NCI-H524 treated with DMSO at 0.1 percent for 48 hours (cell line): Measurements from ENCODE around the gene P2RX6.
"Not testable (repeated sequence)": the region's sequence is repeated elsewhere in the genome, so short reads cannot be mapped to it uniquely, and the experiment has no call there.

Source experiments
- DNase-seq: peaks from one replicate; lab custom pipeline; 2025; lab: John Stamatoyannopoulos, UW

P2RX6 gene

DNA sequence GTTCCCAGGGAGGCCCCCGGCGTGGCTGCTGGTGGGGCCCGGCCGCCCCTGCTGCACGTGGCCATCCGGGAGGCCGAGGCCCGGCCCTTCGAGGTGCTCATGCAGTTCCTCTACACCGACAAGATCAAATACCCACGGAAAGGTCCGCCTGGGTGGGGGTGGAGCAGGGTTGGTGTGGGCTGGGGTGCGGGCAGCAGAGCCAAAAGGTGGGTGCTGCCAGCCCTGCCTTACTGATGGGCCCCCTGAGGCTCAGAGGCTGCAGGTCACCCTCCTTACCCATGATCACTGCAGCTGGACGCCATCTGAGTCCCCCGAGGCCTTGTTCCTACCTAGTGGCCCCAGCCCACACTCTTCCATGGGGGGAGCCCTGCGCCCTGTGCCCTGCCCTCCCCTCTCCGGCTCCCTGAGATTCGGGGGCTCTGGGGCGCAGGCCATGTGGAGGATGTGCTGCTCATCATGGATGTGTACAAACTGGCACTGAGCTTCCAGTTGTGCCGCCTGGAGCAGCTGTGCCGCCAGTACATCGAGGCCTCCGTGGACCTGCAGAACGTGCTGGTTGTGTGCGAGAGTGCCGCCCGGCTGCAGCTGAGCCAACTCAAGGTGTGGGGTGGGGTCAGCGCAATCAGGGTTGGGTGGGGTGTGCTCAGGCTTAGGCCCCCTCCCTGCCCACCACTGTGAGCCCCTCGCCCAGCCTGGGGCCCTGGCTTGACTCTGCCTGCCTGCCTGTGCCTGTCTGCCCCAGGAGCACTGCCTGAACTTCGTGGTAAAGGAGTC is 20.6 kb upstream of the P2RX6 start:
- no peak for DNase-seq

DNA sequence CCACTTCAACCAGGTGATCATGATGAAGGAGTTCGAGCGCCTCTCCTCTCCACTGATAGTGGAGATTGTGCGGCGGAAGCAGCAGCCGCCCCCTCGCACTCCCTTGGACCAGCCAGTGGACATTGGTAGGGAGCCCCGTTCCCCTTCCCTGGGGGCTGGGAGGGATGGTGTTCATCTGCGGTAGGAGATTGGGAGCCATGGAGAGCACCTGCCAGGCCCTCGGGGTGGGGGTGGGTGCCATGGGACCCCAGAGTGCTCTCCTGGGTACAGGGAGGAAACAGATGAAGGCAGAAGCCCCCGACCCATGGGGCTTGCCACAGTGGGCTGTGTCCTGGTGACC is 20.1 kb upstream of the P2RX6 start:
- DNase-seq, result no peak

DNA sequence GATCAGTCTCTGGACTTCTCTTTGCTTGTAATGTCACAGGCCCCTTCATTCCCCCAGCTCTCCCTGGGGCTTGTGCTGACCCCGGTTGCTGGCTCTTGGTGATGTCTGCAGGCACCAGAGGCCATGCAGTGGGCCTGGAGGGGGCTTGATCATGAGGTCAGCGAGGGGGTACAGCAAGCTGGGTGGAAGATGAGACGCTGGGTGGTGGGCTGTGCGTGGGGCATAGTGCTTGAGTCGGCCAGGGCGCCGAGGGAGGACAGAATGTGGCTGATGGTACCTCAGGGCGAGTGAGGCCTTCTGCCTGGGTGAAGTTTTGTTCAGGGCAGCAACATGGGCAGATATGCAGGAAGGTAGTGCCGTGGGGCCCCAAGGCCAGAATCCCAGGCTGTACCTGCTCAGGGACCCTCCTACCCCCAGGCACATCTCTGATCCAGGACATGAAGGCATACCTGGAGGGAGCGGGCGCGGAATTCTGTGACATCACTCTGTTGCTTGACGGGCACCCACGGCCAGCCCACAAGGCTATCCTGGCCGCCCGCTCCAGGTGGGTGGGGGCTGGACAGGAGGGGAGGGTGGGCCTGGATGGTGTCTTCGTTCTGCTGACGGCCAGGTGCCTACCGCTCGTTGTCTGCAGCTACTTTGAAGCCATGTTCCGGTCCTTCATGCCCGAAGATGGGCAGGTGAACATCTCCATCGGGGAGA is 19.5 kb upstream of the P2RX6 start:
- DNase-seq, result no peak

DNA sequence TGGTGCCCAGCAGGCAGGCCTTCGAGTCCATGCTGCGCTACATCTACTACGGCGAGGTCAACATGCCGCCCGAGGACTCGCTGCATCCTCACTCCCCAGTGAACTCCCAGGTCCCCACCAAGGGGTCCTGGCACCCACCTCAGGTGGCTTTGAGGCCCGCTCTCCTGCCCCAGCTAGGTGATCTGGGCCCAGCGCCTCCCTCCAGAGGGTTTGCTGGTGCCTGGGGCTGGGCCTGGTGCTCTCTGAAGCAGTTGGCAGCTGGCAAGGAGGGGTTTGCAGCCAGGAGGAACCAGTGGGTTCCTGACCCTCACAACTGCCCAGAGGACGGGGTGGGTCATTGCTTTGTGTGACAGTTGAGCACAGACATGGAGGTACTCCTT is 18.9 kb upstream of the P2RX6 start:
- no peak for DNase-seq

DNA sequence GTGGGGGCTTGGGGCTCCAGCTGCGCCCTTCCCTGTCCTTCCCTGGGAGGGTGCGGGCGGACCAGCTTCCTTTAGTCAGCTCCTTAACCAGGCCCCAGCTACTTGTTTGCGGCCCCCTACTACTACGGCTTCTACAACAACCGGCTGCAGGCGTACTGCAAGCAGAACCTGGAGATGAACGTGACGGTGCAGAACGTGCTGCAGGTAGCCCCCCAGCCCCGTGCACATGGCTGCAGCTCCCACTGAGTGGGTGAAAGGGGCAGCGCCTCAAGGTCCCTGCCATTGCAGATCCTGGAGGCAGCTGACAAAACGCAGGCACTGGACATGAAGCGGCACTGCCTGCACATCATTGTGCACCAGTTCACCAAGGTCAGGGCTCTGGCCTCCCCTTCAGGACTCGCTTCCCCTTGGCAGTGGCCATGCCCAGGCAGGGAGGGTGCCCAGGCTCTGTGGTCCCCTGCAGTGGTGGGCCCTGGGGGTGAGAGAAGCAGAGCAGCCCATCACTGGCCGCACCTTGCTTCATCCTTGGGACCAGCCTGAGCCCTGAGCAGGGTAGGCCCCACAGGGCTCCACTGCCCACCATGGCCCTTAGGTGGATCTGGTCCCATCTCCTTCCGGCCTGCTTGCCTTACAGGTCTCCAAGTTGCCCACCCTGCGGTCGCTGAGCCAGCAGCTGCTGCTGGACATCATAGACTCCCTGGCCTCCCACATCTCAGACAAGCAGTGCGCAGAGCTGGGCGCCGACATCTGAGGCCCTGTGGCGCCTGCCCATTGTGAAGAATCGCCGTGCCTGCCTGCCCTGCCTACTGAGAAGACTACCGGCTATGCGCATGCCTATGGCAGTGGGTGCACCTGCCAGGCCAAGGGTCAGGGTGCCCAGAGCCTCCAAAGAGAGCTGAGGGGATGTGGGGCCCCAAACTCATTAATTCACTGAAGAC is 18.1 kb upstream of the P2RX6 start:
- no peak for DNase-seq

DNA sequence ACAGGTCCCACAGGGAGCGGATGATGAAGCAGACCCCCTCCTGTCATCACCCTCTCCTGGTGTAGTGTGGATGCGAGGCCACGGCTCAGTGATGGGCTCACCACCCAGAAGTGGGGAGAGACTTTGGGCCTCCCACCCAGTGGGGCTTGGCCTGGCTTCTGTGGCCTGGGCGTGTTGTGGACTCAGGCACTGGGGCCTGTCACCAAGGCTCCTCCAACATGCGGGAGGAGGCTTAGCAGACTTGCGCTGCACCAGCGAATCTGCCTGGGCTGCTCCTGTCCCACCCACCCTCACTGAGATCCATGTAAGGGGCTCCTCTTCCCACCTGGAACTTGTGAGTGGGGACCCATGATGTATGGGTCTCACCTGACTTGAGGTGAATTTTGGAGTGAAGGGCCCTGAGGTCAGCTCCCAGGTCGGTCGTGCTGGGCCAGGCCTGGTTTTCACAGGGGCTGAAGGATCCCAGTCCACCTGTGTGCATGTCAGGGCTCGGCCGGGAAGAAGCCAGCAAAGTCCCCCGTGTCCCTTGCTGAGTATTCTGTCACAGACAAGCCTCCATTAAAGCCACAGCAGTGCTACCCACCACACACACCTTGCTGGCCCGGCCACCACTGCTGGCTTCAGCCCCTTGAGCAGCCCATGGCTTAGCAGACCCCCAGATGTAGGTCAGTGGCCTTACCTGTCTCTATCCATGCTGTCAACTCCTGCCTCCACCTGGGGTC is 17.3 kb upstream of the P2RX6 start:
- DNase-seq, result no peak

DNA sequence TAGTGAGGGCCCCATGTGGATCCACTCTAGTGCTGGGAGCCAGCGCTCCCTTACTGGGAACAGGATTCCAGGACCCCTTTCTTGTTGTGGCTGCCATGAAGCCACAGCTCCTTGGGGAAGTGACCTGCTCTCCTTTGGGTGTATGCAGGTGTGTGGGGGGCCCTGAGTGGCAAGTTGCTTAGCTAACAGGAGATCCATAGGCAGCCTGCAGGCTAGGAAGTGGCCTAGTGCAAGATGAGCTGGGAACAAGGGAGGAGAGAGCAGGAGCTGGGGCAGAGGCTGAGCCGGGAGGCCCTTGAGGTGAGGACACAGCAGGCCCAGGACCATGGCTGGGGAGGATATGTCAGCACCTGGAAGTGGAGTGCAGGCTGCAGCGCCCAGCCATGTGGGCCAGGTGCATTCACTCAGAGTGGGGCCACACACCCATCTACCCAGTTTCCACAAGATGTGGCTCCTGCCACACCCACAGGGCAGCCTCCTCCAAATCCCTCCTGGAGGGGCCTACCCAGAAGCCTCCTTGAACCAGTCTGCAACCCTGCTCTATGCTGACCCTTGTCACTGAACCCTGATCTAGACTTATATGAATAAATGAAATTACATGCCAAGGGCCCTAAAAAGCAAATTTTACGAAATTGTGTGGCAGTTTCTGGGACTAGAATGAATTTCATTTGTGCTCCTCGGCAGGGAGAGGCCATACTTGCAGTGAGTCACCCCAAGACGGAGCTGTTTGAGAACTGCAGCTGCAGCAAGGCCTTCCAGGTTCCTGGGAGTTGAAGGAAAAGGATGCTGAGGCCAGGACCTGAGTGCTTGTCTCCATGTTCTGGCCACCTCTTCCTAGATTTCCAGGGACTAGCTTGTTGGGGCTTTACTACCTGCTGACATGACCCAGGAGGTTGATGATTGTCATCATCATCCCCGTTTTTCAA is 16.3 kb upstream of the P2RX6 start:
- no peak for DNase-seq

DNA sequence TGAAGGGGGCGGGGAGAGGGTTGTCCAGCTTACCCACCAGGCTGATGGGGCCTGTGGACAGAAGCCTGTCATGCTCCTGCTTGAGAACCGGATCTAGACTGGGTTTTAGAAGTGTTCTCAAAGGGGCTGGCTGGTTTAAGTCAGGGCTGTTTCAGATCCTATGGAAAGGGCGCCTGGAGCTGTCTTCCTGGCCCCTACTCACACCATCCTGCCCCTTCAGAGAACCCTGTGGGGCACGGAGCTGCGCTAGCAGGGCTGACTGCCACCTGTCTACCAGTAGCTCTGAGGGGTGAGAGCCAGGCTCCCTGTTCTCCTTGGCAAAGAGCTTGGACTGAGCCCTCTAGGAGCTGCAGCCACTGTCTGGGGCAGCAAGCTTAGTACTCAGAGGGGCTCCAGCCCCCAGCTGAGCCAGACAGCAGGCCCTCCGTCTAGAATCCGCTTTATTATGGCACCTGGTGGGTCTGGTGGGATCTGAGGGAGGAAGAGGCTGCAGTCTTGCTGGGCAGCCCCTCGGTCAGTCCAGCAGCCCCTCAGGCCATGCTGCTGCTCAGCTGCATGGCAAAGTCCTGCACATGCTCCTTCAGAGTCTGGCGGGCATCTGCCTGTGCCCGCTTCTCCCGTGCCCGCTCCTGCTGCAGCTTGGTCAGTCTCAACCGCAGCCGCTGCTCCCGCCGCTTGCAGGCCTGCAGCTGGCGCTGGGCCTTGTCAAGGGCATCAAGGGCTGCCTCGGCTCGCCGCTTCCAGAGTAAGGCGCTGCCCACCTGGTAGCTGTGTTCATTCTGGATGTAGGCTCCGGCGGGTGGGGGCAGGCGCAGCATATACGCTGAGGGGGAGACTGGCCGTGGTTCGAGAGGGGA is 15.4 kb upstream of the P2RX6 start:
- no peak for DNase-seq

DNA sequence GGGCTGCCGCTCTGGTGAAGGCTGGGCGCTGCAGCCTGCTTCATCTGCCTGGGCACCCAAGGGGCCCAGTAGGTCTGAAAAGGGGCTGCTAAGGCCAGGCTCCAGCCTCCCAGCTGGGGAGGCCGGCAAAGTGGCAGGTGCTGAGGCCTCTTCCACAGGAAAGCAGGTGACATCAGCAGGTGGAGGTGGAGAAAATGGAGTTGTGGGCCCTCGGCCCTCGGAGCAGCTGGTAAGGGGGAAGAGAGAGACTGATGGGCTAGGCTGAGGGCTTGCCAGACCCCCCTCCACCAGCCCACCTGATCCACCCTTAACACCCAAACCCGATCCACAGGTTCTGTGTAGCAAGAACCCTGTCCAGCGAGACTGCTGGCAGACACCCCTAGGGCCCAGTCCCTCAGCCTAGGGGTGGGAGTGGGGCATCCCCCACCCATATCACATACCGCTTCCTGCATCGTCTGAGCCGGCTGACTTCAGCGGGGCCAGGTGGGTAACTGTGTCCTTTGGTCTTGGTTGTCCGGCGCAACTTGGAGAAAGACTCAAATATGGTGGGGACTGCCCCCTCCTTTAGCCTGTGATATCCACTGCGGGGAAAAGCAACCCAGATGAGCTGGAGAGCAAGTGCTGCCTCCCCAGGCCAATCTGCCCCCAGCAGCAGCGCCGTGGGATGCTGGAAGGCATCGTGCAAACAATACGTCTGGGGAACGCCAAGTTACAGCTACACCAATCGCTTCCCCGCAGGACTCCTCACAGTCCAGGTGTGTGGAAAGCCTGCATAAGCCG is 14.6 kb upstream of the P2RX6 start:
- no peak for DNase-seq

DNA sequence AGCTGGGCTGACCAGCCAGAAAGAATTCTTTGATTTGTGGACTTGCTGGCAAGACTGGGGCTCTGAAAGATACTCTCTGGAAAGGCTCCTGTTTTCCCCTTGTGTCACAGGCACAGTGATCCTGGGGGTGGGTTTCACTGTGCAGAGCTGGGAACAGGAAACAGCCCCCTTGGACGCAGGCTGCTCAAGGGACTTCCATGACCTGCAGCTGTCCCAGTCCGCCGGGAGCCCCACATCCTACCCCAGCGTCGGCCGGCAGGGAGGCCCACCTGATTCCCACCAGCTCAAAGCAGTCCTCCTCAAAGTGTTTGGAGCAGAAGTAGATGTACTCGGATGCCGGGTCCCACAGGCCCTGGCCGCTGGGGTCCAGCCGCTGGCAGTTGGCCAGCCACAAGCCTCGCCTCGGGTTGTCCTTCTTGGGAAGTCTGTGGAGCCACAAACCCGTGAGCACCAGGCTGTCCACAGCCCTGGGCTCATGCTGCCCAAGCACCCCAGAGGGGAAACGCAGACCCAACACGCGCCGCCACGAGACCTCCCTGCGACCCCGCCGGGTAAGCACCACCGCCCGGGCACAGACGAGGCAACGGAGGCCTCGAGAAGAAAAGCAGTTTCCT is 13.9 kb upstream of the P2RX6 start:
- DNase-seq, result no peak

DNA sequence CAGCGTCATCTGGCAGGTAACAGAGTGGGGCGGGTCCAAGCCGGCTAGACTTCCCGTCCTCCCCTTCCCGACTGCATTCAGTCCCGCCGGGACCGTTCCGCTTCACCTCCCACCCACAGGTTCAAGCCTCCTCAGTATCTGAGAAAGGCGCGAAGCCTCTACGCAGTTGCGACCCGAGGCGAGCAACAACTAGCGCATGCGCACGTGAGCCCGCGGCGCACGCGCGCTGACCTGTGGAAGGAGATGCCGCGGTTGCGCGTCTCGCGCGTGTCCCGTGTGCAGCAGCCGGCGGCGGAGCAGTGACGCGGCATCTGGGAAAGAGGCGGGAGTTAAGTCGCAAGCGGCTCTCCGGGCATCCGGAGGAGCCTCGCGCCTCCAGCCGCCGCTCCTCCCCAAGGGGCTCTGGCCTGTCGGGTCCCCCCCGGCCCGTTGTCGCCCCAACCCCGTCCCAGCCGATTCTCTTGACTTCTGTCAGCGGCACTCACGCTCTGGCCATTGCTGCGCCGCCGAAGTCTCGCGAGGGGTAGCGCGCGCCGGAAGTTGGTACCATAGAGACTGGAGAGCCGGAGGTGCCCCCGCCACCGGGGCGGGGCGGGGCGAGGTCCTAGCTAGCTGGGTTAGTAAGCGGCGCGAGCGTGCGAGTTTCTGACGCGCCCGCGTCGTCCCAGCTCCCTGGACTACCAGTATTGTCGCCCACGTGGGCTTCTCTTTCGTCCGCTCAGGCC is 13.2 kb upstream of the P2RX6 start, which contains the start of gene THAP7:
Gene THAP7, minus strand, starts transcription at position 518 of the 725 bp plus-strand sequence. Its CDS starts 207 bp downstream, at position 311.
- DNase-seq, result peak; percentile 75

DNA sequence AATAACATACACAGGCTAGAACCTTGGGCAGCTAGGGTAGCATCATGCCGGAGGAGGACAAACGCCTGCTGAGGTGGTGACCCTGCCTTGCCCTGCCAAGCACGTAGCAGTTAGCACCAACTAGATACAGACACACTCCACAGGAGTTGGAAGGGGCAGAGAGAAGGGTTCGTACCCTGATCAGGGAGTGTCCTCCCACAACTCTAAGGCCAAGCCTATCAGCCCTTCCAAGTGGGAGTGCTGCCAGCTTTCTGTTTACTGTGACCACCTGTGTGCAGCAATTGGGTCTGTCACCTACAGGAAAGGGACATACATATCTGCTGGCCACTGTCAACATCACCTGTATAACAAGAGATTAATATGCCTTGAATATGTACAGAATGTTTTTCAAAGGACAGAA is 11.2 kb upstream of the P2RX6 start:
- no peak for DNase-seq

DNA sequence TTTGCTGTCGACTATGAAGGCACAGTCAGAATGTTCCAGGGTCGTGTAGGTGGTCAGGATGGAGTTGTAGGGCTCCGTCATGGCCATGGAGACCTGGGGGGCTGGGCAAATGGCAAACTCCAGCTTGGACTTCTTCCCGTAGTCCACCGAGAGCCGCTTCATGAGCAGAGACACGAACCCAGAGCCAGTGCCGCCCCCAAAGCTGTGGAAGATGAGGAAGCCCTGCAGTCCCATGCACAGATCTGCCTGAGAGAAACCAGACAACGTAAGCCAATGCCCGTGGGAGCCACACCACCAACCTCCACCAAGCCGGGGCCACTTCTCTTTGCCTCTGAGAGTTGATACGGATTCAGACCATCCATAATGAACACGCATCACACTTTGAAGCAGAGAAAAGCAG is 5.8 kb upstream of the P2RX6 start:
- not testable (repeated sequence) for DNase-seq

DNA sequence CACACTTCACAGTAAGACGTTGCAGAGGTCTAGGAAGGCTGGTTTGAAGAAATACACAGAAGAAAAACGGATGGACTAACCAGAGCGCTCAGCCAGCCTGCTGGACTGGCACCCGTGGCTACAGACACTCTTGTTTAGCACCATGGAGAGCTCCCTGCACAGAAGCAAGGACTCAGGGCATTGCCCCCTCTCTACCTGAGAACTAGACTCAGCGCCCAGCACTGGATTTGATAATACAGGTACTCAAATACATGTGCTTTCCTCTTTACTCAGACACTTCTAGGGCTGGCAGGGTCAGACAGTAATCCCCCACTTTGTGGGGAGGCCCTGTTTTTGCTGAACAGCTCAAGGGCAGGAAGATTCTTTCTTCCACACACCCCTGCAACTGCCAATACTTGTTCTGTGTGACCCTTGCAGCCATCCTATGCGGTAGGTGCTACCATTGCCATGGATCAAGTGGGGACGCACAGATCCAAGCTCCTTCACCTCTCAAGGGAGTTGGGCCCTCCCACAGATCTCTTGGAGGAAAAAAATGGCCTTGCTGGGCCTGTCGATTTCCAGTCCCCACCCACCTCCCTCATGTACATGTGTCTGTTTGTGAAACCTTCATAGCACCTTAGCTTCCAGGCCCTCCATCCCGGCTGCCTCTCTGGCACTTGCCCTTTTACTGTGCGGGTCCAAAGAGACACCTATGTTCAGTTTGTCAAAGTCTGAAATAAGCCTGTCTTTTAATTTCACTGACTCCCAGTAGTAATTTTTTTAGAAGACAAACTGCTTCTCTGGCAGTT is 5.1 kb upstream of the P2RX6 start:
- no peak for DNase-seq

DNA sequence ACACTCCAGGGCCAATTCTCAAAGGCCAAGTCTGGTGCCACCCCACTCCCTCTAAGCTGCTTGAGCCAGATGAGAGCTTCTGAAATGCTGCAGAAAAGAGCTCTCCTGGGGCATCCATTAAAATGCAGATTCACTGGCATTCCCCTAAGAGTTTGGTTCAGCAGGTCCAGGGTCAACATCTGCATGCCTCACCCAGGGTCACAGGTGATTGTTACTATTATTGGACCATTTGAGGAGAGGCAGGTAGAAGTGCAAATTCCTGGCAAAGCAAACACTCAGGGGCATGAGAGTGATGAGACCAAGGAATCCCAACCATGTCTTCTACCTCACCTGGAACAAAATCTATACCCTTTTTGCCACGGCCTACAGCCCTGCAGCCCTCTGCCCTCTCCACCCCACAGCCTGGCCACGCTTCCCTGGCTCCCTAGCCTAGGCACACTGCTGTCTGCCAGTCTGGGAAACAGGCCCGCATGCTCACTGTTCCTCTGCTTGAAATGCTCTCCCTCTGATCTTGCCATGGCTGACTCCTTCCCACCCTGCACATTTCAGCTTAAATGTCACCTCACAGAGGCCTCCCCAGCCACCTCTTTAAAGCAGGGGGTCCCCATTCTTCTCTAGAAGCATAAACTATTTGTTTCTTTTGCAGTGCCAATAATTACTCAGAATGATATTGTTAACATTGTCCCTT is 4.4 kb upstream of the P2RX6 start:
- no peak for DNase-seq
